Tibial artery (tissue), 4 donors: ENCODE results near the gene NOD1.
"Not testable (repeated sequence)": the region's sequence is repeated elsewhere in the genome, so short reads cannot be mapped to it uniquely, and the experiment has no call there.

Experiments
- DNase-seq, 2 donors: peaks; one replicate each; pipeline ENCODE4 v3.0.0-alpha.2; 2019
- H3K27ac ChIP-seq, 2 donors: fragments of 200-600 bp; sonication (generic) in 1 of 2; 1 replicate in 1 of 2; 2 replicates in 1 of 2; pipeline ENCODE4 v1.5.1; 2018 to 2019; ENCODE audit warnings: mild to moderate bottlenecking in 1 of 2
- H3K27me3 ChIP-seq, 2 donors: fragments of 200-600 bp; sonication (generic) in 1 of 2; one replicate each; pipeline versions ENCODE4 v1.5.1 to v1.6.0; 2016 to 2019
- H3K36me3 ChIP-seq, 3 donors: fragments of 200-600 bp; sonication (generic) in 2 of 3; one replicate each; pipeline ENCODE4 v1.5.1; 2016 to 2019; ENCODE audit warnings: mild to moderate bottlenecking in 2 of 3
- H3K4me1 ChIP-seq, 4 donors: fragments of 200-600 bp; sonication (generic) in 2 of 4; 1 replicate in 3 of 4; 2 replicates in 1 of 4; pipeline ENCODE4 v1.5.1; 2016 to 2019
- H3K4me3 ChIP-seq, 2 donors: fragments of 200-600 bp; sonication (generic) in 1 of 2; 1 replicate in 1 of 2; 2 replicates in 1 of 2; pipeline ENCODE4 v1.5.1; 2018 to 2019; ENCODE audit warnings: mild to moderate bottlenecking in 2 of 2
- H3K9me3 ChIP-seq, 3 donors: fragments of 200-600 bp; sonication (generic) in 1 of 3; one replicate each; pipeline ENCODE4 v1.5.1; 2016 to 2019
- intact Hi-C: fragments of 100-400 bp; cut with DNase I; formaldehyde crosslinking; loops from one replicate; pipeline ENCODE4 v1.15.0; 2023; ENCODE audit warnings: low total_unique reads
- TF ChIP-seq, protein P1 (sequence below), 2 experiments: fragments of 200-600 bp in 1 of 2; fragments of 450-650 bp in 1 of 2; IDR thresholded peaks; one replicate each; pipeline ENCODE4 v1.5.1; 2017 to 2019; ENCODE audit warnings: antibody characterized with exemption in 2 of 2, mild to moderate bottlenecking in 1 of 2, moderate library complexity in 1 of 2

NOD1 gene, protein sequence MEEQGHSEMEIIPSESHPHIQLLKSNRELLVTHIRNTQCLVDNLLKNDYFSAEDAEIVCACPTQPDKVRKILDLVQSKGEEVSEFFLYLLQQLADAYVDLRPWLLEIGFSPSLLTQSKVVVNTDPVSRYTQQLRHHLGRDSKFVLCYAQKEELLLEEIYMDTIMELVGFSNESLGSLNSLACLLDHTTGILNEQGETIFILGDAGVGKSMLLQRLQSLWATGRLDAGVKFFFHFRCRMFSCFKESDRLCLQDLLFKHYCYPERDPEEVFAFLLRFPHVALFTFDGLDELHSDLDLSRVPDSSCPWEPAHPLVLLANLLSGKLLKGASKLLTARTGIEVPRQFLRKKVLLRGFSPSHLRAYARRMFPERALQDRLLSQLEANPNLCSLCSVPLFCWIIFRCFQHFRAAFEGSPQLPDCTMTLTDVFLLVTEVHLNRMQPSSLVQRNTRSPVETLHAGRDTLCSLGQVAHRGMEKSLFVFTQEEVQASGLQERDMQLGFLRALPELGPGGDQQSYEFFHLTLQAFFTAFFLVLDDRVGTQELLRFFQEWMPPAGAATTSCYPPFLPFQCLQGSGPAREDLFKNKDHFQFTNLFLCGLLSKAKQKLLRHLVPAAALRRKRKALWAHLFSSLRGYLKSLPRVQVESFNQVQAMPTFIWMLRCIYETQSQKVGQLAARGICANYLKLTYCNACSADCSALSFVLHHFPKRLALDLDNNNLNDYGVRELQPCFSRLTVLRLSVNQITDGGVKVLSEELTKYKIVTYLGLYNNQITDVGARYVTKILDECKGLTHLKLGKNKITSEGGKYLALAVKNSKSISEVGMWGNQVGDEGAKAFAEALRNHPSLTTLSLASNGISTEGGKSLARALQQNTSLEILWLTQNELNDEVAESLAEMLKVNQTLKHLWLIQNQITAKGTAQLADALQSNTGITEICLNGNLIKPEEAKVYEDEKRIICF

DNA sequence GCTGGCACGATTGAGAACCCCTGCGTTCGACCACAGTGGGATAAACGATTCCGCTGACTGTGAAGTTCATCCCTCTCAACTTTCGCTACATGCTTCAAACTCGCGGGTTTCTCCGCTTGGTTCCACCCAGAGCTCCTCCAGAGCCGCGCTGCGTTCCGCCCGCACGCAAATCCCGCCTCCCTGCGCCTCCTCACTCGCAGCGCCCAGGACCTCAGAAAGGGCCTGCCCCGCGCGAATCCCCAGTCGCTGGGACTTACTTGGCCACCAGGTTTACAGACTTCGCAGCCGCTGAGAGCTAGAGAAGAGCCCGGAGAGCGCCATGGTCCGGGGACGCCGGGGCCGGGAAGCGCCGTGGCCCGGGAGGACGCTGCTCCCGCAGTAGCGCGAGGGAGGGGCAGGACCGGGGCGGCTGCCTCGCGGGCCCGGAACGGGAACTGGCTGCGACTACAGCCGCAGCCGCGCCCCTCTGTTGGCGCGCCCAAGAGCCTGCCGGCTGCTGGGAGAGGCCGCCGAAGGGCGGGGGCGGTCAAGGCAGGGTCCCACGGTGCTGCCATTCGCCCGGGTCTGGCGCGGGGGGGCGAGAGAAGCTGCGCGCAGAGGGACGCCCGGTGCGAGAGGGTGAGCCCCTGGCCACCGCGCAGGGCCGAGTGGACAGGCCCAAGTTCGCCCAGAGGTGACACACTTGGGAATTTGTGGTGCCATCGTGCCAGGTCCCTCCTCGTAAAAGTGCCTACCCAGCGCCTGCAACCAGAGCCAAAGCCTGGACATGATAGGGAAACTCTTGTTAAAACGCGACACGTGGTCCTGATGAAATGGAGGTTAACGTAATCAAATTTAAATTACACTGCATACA, at the start of gene NOD1:
TSS of gene NOD1 (minus strand) at position 436 of the 853 bp plus-strand sequence. CDS start 21,863 bp downstream, outside the sequence.
- Histone ChIP-seq H3K27ac (peak within 1 kb of the TSS; percentile 87 to 95), H3K36me3 (no peaks in the 10 kb centered on the region), H3K9me3 (no peaks in the 10 kb centered on the region), H3K4me3 (peak within 1 kb of the TSS; percentile 69 to 81), H3K27me3 (no peaks in the 10 kb centered on the region), H3K4me1 (peaks cover 0 to 54% (median 25%) of the 10 kb centered on the region in 4 donors)
- TF ChIP-seq, protein P1, sequence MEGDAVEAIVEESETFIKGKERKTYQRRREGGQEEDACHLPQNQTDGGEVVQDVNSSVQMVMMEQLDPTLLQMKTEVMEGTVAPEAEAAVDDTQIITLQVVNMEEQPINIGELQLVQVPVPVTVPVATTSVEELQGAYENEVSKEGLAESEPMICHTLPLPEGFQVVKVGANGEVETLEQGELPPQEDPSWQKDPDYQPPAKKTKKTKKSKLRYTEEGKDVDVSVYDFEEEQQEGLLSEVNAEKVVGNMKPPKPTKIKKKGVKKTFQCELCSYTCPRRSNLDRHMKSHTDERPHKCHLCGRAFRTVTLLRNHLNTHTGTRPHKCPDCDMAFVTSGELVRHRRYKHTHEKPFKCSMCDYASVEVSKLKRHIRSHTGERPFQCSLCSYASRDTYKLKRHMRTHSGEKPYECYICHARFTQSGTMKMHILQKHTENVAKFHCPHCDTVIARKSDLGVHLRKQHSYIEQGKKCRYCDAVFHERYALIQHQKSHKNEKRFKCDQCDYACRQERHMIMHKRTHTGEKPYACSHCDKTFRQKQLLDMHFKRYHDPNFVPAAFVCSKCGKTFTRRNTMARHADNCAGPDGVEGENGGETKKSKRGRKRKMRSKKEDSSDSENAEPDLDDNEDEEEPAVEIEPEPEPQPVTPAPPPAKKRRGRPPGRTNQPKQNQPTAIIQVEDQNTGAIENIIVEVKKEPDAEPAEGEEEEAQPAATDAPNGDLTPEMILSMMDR (IDR thresholded peaks at IDR 0.05) = no peak
- DNase-seq = peak; percentile 70 to 87
- intact Hi-C loops = no loop called here

DNA sequence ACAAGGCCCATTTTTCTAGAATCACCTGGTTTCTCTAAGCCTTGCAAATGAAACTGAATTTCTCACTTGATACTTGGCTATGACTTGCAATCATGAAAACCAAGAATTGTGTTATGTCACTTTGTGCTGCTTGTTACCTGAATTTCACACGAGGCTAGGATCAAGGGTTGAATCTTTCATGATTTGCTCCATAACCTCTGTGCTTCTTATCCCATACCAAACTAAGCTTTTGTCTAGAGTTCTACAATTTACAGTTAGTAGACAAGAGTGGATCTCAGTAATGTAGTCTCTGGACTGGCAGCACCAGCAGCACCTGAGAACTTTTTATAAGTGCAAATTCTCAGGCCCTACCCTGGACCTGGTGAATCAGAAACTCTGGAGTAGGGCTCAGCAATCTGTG, 48.7 kb upstream of the NOD1 start:
- H3K36me3 ChIP-seq, H3K9me3 ChIP-seq, DNase-seq, H3K27ac ChIP-seq, intact Hi-C loops, H3K4me3 ChIP-seq, H3K4me1 ChIP-seq, H3K27me3 ChIP-seq: not testable (repeated sequence)

DNA sequence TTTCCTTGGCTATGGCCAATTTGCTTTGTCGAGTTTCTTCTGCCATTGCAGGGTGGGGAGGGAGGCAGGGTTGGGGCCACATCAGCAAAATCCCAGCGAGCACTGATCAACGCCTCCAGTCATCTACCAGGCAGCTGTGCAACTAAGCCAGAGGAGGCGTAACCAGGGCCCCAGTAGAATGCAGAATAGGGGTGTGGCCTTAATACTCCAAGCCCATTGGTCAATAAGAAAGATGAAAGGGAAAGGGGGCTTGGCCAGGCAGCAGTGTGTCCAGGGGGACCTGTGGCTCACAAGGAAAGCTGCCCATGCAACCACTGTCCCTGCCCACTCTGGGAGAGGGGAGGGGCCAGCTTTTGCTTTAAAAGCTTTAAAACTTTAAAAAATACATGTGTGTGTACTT, 47.6 kb upstream of the NOD1 start:
- Histone ChIP-seq H3K27ac (no peak overlapping the region), H3K9me3 (no peaks in the 10 kb centered on the region), H3K4me3 (no peak overlapping the region), H3K36me3 (no peaks in the 10 kb centered on the region), H3K4me1 (no peaks in the 10 kb centered on the region), H3K27me3 (no peaks in the 10 kb centered on the region)
- TF ChIP-seq, protein P1 (IDR thresholded peaks at IDR 0.05) = no peak
- DNase-seq = no peak
- intact Hi-C loops = no loop called here

DNA sequence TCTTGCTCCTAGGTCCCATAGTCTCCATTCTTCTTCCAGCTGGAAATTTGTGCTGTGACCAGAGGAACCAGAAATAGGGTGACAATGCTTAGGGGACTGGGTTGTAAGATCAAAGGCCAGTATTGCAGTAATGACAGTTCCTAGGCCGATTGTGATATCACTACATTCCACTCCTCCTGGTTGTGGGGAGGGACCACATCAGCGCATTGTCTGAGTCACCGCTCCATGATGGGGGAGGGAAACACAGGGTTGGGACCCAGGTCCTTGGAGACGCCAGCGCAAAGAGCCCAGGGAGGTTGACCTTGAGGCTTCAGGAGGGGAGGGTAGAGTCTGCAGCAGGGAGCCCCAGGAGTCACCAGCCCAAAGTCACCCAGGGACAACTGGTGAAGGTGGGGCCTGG, 46.8 kb upstream of the NOD1 start:
- no peak overlapping the region for H3K27ac ChIP-seq
- no peaks in the 10 kb centered on the region for H3K36me3 ChIP-seq
- TF ChIP-seq, protein P1 (IDR thresholded peaks at IDR 0.05) = no peak
- intact Hi-C loops = no loop called here
- no peaks in the 10 kb centered on the region for H3K27me3 ChIP-seq
- H3K4me3 ChIP-seq = no peak overlapping the region
- H3K9me3 ChIP-seq = no peaks in the 10 kb centered on the region
- no peaks in the 10 kb centered on the region for H3K4me1 ChIP-seq
- no peak for DNase-seq

DNA sequence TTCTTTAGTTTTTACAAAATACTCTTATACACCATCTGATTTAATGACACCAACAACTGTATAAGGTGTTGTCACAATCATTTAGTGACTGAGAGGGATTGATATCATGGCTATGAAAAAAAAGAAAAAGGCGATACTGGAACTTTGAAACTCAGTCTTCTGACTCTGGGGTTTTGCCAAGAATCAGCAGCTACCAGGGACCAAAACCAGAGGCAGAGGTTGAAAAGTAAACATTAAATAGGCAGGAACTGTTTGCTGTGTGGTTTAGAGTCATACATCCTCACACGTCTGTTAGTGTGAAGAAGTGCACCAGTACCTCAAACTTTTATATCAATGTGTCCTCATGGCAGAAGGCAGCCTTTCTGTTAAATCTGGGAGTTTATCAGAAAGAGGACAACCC, 46.0 kb upstream of the NOD1 start:
- no peaks in the 10 kb centered on the region for H3K9me3 ChIP-seq
- intact Hi-C loops = no loop called here

More for the DNA sequence above, 46.0 kb upstream of the NOD1 start:
- H3K27me3 ChIP-seq = no peaks in the 10 kb centered on the region
- H3K4me1 ChIP-seq = no peaks in the 10 kb centered on the region
- no peak overlapping the region for H3K4me3 ChIP-seq
- TF ChIP-seq, protein P1 (IDR thresholded peaks at IDR 0.05) = no peak
- H3K36me3 ChIP-seq = no peaks in the 10 kb centered on the region
- no peak for DNase-seq
- no peak overlapping the region for H3K27ac ChIP-seq
